ENCODE results near the gene CCDC33. TPM values are rescaled to one million over a fixed set of nuclear protein-coding genes. Genes with fewer than 3 reads are reported as not detected.

CCDC33 gene
- total and polyA plus RNA-seq, 4 experiments from 2014 or later: not detected

DNA sequence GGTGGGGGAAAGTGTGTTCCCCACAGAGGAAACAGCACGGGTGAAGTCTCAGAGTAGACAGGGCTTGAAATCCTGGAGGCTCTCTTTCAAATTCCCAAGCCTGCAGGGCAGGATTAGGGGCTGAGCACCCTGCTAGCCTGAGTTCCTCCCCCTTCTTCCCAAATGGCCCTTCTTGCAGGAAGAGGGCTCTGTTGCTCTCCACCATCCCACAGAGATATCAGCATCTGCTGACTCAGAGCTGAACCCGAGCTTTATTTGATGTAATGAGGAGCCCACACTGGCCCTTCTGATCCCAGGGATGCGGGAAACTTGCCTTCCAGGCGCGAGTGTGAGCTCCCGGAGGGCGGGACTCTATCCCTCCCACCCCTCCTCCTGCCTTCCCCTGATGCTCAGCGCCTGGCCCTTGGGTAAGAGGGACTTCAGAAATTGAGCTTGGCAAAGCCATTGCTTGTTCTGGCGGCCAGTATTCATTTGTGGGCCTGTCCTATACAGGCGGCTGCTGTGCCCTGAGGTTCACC lies 32.2 kb upstream of the CCDC33 start:
- peaks cover 16% of the 10 kb centered on the region in 2 donors for H3K27me3 Mint-ChIP-seq
- ChIA-PET CTCF (ENCODE audit: partially characterized antibody) (no interaction called here), POLR2A (ENCODE audit: partially characterized antibody) (no interaction called here)
- no peak for DNase-seq
- H3K36me3 Mint-ChIP-seq: no peaks in the 10 kb centered on the region
- Histone ChIP-seq H3K36me3 (ENCODE audit: insufficient read depth, low read length) (no peaks in the 10 kb centered on the region), H3K4me3 (ENCODE audit: low read length in 2 of 2) (no peak overlapping the region), H3K9me3 (ENCODE audit: control insufficient read depth in 1 of 2, low read length in 2 of 2) (no peaks in the 10 kb centered on the region), H3K27ac (ENCODE audit: low read depth, low read length) (no peak overlapping the region), H3K4me1 (ENCODE audit: insufficient read depth, low read length) (no peaks in the 10 kb centered on the region), H3K27me3 (ENCODE audit: insufficient read depth, low read length) (no peaks in the 10 kb centered on the region)
- no peak overlapping the region for H3K27ac Mint-ChIP-seq
- intact Hi-C loops (cut with micrococcal nuclease): no loop called here
- H3K4me1 Mint-ChIP-seq: no peaks in the 10 kb centered on the region
- no peaks in the 10 kb centered on the region for H3K9me3 Mint-ChIP-seq
- H3K4me3 Mint-ChIP-seq: no peak overlapping the region

DNA sequence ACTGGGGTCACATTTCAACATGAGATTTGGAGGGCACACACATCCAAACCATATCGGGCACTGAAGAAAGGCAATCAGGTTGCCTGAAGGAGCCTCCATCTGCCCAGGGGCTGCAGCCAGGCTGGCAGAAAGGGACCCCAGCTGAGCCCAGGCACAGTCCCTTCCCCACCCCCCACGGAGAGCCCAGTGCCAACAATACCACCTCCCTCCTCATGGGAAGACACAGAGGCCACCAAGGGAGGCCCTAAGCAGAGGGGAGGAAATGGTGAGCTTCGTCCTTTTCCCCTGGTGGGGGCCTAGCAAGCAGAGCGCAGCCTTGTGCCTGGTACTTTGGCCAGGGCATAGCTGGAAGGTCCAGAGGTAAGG lies 30.6 kb upstream of the CCDC33 start:
- Mint-ChIP-seq H3K27ac (no peak overlapping the region), H3K4me3 (no peak overlapping the region), H3K36me3 (no peaks in the 10 kb centered on the region), H3K9me3 (no peaks in the 10 kb centered on the region), H3K4me1 (no peaks in the 10 kb centered on the region), H3K27me3 (peaks cover 15 to 16% of the 10 kb centered on the region in 2 donors)
- H3K4me3 ChIP-seq (ENCODE audit: low read length in 2 of 2): no peak overlapping the region
- no peaks in the 10 kb centered on the region for H3K4me1 ChIP-seq (ENCODE audit: insufficient read depth, low read length)
- CTCF ChIA-PET (ENCODE audit: partially characterized antibody): no interaction called here
- no peak for DNase-seq
- no peaks in the 10 kb centered on the region for H3K36me3 ChIP-seq (ENCODE audit: insufficient read depth, low read length)
- POLR2A ChIA-PET (ENCODE audit: partially characterized antibody): no interaction called here
- H3K9me3 ChIP-seq (ENCODE audit: control insufficient read depth in 1 of 2, low read length in 2 of 2): no peaks in the 10 kb centered on the region
- no peaks in the 10 kb centered on the region for H3K27me3 ChIP-seq (ENCODE audit: insufficient read depth, low read length)
- intact Hi-C loops (cut with micrococcal nuclease): no loop called here
- no peak overlapping the region for H3K27ac ChIP-seq (ENCODE audit: low read depth, low read length)

DNA sequence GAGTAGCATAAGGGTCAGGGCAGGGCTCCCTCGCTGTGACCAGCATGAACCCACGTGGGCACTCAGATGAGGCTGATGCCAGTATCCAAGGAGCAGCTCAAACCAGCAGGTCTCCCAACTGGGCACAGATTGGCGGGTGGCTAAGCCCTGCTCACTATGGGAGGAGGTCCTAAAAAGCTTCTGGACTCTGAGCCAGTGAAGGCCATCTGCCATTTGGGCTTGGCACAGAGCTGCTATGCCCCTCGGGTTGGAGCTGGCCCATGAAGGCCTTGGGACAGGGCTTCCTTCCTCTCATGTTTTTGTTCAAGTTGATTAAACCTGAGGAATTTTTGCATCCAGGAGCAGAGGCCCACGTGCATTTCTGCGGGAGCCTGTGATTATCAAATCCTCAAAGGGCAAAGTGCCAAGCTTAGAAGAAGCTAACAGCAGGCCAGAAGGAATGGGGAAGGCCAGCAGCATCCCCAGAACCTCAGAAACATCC lies 29.3 kb upstream of the CCDC33 start:
- no peaks in the 10 kb centered on the region for H3K4me1 Mint-ChIP-seq
- ChIA-PET POLR2A (ENCODE audit: partially characterized antibody) (no interaction called here), CTCF (ENCODE audit: partially characterized antibody) (no interaction called here)
- no peaks in the 10 kb centered on the region for H3K36me3 Mint-ChIP-seq
- H3K4me3 Mint-ChIP-seq: no peak overlapping the region
- no peak overlapping the region for H3K27ac ChIP-seq (ENCODE audit: low read depth, low read length)
- H3K27ac Mint-ChIP-seq: no peak overlapping the region
- H3K9me3 Mint-ChIP-seq: peaks cover 0 to 2% (median 0%) of the 10 kb centered on the region in 8 donors
- intact Hi-C loops (cut with micrococcal nuclease): no loop called here
- H3K4me1 ChIP-seq (ENCODE audit: insufficient read depth, low read length): no peaks in the 10 kb centered on the region
- no peaks in the 10 kb centered on the region for H3K27me3 ChIP-seq (ENCODE audit: insufficient read depth, low read length)
- no peak overlapping the region for H3K4me3 ChIP-seq (ENCODE audit: low read length in 2 of 2)
- H3K9me3 ChIP-seq (ENCODE audit: control insufficient read depth in 1 of 2, low read length in 2 of 2): no peaks in the 10 kb centered on the region
- peaks cover 11 to 15% of the 10 kb centered on the region in 2 donors for H3K27me3 Mint-ChIP-seq
- DNase-seq: no peak
- H3K36me3 ChIP-seq (ENCODE audit: insufficient read depth, low read length): no peaks in the 10 kb centered on the region

DNA sequence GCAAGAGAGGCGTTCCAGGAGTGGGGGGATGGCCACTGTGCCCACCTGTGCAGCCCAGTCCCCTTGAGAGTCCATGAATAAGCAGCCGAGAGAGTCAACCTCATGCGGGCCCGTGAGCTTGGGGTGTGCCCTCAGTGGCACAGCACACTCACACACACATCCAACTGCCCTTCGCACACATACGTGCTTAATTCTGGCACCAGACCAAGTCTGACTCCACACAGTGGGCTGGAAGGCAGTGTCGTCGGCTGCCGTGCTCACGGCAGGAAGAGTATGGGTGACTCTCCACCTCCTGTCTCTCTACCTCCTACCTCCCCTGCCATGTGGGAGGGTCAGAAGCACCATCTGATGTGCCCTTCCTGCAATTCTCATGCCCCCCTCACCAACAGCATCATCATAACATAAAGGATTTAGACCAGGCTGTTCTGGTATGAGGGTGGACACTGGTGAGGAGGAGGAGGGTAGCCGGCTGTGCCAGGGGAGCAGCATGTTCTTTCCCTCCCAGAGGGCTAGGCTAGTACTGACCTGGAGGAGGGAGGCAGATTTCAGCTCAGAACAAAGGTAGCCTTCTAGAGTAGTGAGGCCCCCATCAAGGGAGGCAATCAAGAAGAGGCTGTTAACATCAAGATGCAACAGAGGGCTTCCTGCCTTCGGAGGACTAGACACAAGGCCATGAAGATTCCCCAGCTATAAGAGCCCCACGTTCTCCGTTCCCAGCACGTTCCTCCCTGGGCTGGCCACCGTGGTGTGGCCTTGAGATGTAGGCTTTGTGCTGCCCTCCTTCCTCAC lies 28.3 kb upstream of the CCDC33 start:
- H3K4me3 Mint-ChIP-seq: no peak overlapping the region
- H3K9me3 Mint-ChIP-seq: peaks cover 0 to 2% (median 0%) of the 10 kb centered on the region in 8 donors
- H3K9me3 ChIP-seq (ENCODE audit: control insufficient read depth in 1 of 2, low read length in 2 of 2): no peaks in the 10 kb centered on the region
- H3K27ac ChIP-seq (ENCODE audit: low read depth, low read length): no peak overlapping the region
- no peaks in the 10 kb centered on the region for H3K4me1 ChIP-seq (ENCODE audit: insufficient read depth, low read length)
- intact Hi-C loops (cut with micrococcal nuclease): no loop called here
- H3K36me3 ChIP-seq (ENCODE audit: insufficient read depth, low read length): no peaks in the 10 kb centered on the region
- H3K27me3 Mint-ChIP-seq: peaks cover 11 to 14% of the 10 kb centered on the region in 2 donors
- H3K36me3 Mint-ChIP-seq: no peaks in the 10 kb centered on the region
- no peaks in the 10 kb centered on the region for H3K4me1 Mint-ChIP-seq
- H3K27me3 ChIP-seq (ENCODE audit: insufficient read depth, low read length): no peaks in the 10 kb centered on the region
- no peak for DNase-seq
- POLR2A ChIA-PET (ENCODE audit: partially characterized antibody): no interaction called here
- CTCF ChIA-PET (ENCODE audit: partially characterized antibody): no interaction called here
- H3K4me3 ChIP-seq (ENCODE audit: low read length in 2 of 2): no peak overlapping the region
- no peak overlapping the region for H3K27ac Mint-ChIP-seq

DNA sequence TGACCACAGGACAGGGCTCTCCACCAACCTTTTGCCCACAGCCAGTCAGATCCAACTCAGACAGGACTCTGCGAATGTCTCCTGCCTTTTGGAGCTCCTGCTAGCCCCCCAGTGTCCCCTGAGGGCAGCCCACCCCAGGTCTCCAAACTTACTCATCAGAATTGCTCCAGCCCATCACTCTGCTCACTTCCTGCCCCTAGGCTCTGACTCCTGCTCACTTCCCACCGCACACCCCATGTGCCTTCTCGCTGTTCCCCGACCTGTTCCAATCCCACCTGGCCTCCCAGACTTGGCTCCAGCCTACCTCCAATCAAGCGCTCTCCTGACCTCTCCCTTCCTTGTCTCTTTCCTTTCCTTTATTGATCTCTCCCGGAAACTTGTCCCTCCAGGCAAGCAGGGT lies 27.6 kb upstream of the CCDC33 start:
- ChIA-PET CTCF (ENCODE audit: partially characterized antibody) (no interaction called here), POLR2A (ENCODE audit: partially characterized antibody) (no interaction called here)
- peaks cover 11 to 12% of the 10 kb centered on the region in 2 donors for H3K27me3 Mint-ChIP-seq
- no peak overlapping the region for H3K27ac Mint-ChIP-seq
- Histone ChIP-seq H3K36me3 (ENCODE audit: insufficient read depth, low read length) (no peaks in the 10 kb centered on the region), H3K4me1 (ENCODE audit: insufficient read depth, low read length) (no peaks in the 10 kb centered on the region), H3K4me3 (ENCODE audit: low read length in 2 of 2) (no peak overlapping the region), H3K27ac (ENCODE audit: low read depth, low read length) (no peak overlapping the region), H3K9me3 (ENCODE audit: control insufficient read depth in 1 of 2, low read length in 2 of 2) (no peaks in the 10 kb centered on the region), H3K27me3 (ENCODE audit: insufficient read depth, low read length) (no peaks in the 10 kb centered on the region)
- no peak overlapping the region for H3K4me3 Mint-ChIP-seq
- peaks cover 0 to 2% (median 0%) of the 10 kb centered on the region in 8 donors for H3K9me3 Mint-ChIP-seq
- intact Hi-C loops (cut with micrococcal nuclease): no loop called here
- H3K4me1 Mint-ChIP-seq: no peaks in the 10 kb centered on the region
- H3K36me3 Mint-ChIP-seq: no peaks in the 10 kb centered on the region
- no peak for DNase-seq

DNA sequence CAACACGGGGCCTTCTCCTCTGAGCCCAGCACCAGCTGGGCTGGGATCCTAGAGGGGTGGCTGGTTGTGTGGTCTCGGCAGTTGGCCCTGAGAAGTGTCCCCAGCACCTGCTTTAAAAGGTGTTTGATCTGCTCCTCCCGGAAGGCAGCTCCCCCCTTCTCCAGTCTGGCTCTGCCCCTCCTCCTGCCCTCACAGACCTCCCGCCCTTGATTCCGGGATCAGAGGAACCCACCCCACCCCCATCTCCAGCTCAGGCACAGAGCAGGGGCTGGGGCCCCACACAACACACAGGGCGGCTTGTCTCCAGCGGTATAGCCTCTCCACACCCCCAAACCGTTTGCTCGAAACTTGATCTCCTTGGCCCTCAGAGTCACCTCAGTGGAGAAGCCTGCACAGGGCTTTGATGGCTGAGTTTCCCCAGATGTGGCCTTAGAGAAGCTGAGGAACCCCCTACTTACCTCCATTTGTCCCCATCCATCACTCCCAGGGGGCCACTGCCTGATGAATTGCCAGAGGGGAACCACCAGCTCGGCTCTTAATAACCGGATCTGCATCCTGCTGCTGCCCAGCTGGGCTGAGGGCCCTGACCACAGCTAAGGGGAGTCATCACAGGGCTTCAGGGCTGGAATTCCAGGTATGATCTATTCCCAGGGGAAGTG lies 27.1 kb upstream of the CCDC33 start:
- H3K4me3 Mint-ChIP-seq: no peak overlapping the region
- Histone ChIP-seq H3K4me3 (ENCODE audit: low read length in 2 of 2) (no peak overlapping the region), H3K27ac (ENCODE audit: low read depth, low read length) (no peak overlapping the region), H3K36me3 (ENCODE audit: insufficient read depth, low read length) (no peaks in the 10 kb centered on the region), H3K27me3 (ENCODE audit: insufficient read depth, low read length) (no peaks in the 10 kb centered on the region), H3K9me3 (ENCODE audit: control insufficient read depth in 1 of 2, low read length in 2 of 2) (no peaks in the 10 kb centered on the region), H3K4me1 (ENCODE audit: insufficient read depth, low read length) (no peaks in the 10 kb centered on the region)
- H3K9me3 Mint-ChIP-seq: peaks cover 0 to 2% (median 0%) of the 10 kb centered on the region in 8 donors
- CTCF ChIA-PET (ENCODE audit: partially characterized antibody): no interaction called here
- no peak overlapping the region for H3K27ac Mint-ChIP-seq
- intact Hi-C loops (cut with micrococcal nuclease): no loop called here
- H3K27me3 Mint-ChIP-seq: peaks cover 11 to 12% of the 10 kb centered on the region in 2 donors
- POLR2A ChIA-PET (ENCODE audit: partially characterized antibody): no interaction called here
- no peak for DNase-seq
- no peaks in the 10 kb centered on the region for H3K36me3 Mint-ChIP-seq
- H3K4me1 Mint-ChIP-seq: no peaks in the 10 kb centered on the region

DNA sequence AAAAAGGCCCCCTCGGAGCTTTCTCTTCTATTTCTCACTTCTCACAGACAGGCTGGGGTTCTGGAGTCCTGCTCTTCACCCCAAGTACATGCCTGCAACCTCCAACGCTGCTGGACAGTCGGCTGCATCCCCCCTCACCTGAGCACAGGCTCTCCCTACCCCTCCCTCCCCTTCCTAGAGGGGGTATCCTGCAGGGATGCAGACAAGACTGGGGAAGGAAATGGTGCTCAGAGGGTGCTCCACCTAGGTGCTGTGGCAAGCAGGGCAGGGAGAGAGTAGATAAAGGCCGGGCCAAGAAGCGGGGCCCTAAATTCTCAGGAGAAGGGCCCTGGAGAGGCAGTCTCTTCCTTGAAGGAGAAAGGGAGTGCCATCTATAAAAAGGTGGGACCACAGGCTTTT lies 26.6 kb upstream of the CCDC33 start:
- no peak for DNase-seq
- ChIA-PET POLR2A (ENCODE audit: partially characterized antibody) (no interaction called here), CTCF (ENCODE audit: partially characterized antibody) (no interaction called here)
- Histone ChIP-seq H3K4me1 (ENCODE audit: insufficient read depth, low read length) (no peaks in the 10 kb centered on the region), H3K9me3 (ENCODE audit: control insufficient read depth in 1 of 2, low read length in 2 of 2) (no peaks in the 10 kb centered on the region), H3K4me3 (ENCODE audit: low read length in 2 of 2) (no peak overlapping the region), H3K27ac (ENCODE audit: low read depth, low read length) (no peak overlapping the region), H3K27me3 (ENCODE audit: insufficient read depth, low read length) (no peaks in the 10 kb centered on the region), H3K36me3 (ENCODE audit: insufficient read depth, low read length) (no peaks in the 10 kb centered on the region)
- Mint-ChIP-seq H3K27me3 (peaks cover 11 to 12% of the 10 kb centered on the region in 2 donors), H3K4me3 (no peak overlapping the region), H3K4me1 (no peaks in the 10 kb centered on the region), H3K9me3 (peaks cover 0 to 2% (median 0%) of the 10 kb centered on the region in 8 donors), H3K36me3 (no peaks in the 10 kb centered on the region), H3K27ac (no peak overlapping the region)
- intact Hi-C loops (cut with micrococcal nuclease): no loop called here
